ENCODE measurements around the gene AMIGO2. TPM values are rescaled to one million over a fixed set of nuclear protein-coding genes. Genes with fewer than 3 reads are reported as not detected.
"Not testable (repeated sequence)": the region's sequence is repeated elsewhere in the genome, so short reads cannot be mapped to it uniquely, and the experiment has no call there.

AMIGO2 gene
- total RNA-seq, 4 donors from 2014 or later: 4.5 to 6.7 (median 6.6) TPM

DNA sequence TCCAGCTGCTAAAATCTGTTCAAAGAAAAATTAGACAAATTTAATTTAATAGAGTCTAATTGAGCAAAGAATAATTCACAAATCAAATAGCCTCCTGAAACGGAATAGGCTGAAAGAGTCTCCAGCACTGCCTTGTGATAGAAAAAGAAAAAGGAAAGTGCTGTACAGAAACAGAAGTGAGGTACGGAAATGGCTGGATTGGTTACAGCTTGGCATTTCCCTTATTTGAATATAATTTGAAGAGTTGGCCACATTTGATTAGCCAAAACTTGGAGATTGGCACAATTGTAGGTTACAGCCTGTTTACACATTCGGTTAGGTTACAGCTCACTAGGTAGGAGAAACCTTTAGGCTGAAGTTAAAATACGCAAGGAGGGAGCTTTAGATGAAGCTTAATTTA lies 25.1 kb downstream of the AMIGO2 start:
- peaks cover 3 to 7% of the 10 kb centered on the region in 2 donors for H3K9me3 ChIP-seq
- H3K27me3 ChIP-seq: no peaks in the 10 kb centered on the region
- WGBS, 2 donors (ENCODE audit: low coverage in 1 of 2): 65 to 76% methylated on average over 4 of the region's 4 CpGs
- intact Hi-C loops (cut with DNase I; ENCODE audit: low total_unique reads): no loop called here
- H3K27ac ChIP-seq: no peak overlapping the region
- no peaks in the 10 kb centered on the region for H3K4me1 ChIP-seq
- DNase-seq: no peak
- H3K36me3 ChIP-seq: no peaks in the 10 kb centered on the region
- no peak for TF ChIP-seq POLR2AphosphoS5 (IDR thresholded peaks at IDR 0.05)
- TF ChIP-seq EP300 (IDR thresholded peaks at IDR 0.05; ENCODE audit: low read depth): no peak
- TF ChIP-seq, protein P1, sequence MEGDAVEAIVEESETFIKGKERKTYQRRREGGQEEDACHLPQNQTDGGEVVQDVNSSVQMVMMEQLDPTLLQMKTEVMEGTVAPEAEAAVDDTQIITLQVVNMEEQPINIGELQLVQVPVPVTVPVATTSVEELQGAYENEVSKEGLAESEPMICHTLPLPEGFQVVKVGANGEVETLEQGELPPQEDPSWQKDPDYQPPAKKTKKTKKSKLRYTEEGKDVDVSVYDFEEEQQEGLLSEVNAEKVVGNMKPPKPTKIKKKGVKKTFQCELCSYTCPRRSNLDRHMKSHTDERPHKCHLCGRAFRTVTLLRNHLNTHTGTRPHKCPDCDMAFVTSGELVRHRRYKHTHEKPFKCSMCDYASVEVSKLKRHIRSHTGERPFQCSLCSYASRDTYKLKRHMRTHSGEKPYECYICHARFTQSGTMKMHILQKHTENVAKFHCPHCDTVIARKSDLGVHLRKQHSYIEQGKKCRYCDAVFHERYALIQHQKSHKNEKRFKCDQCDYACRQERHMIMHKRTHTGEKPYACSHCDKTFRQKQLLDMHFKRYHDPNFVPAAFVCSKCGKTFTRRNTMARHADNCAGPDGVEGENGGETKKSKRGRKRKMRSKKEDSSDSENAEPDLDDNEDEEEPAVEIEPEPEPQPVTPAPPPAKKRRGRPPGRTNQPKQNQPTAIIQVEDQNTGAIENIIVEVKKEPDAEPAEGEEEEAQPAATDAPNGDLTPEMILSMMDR (IDR thresholded peaks at IDR 0.05): no peak
- no peak for TF ChIP-seq POLR2A (IDR thresholded peaks at IDR 0.05)
- H3K4me3 ChIP-seq: no peak overlapping the region
- in situ Hi-C loops (cut with MboI; ENCODE audit: low pct_ligation_motif_present in 1 of 4, low pct_unique_long_range_greater_than_20kb in 1 of 4, low sequenced_read_pairs in 3 of 4): no loop called here

DNA sequence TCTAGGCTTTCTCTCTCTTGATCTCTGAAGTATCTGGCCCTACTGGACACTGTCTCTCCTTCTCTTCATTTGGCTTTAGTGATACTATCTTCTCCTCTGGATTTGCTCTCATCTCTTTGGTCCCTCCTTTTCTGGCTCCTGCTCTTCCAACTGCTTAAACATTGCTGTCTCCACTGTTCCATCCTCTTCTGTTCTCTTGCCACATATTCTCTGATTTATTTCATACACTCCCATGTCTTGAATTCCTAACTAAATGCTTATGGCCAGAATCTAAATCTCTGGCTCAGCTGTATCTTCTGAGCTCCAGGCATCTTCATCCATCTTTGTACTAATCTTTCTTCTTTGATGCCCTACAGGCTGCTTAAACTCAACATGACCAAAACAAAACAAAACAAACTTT lies 25.8 kb downstream of the AMIGO2 start:
- TF ChIP-seq POLR2A (IDR thresholded peaks at IDR 0.05) (no peak), POLR2AphosphoS5 (IDR thresholded peaks at IDR 0.05) (no peak), EP300 (IDR thresholded peaks at IDR 0.05; ENCODE audit: low read depth) (no peak)
- TF ChIP-seq, protein P1 (IDR thresholded peaks at IDR 0.05): no peak
- H3K9me3 ChIP-seq: peaks cover 3 to 7% of the 10 kb centered on the region in 2 donors
- H3K4me3 ChIP-seq: no peak overlapping the region
- intact Hi-C loops (cut with DNase I; ENCODE audit: low total_unique reads): no loop called here
- DNase-seq: no peak
- in situ Hi-C loops (cut with MboI; ENCODE audit: low pct_ligation_motif_present in 1 of 4, low pct_unique_long_range_greater_than_20kb in 1 of 4, low sequenced_read_pairs in 3 of 4): no loop called here
- no peaks in the 10 kb centered on the region for H3K36me3 ChIP-seq
- no peak overlapping the region for H3K27ac ChIP-seq
- H3K27me3 ChIP-seq: no peaks in the 10 kb centered on the region
- H3K4me1 ChIP-seq: no peaks in the 10 kb centered on the region

DNA sequence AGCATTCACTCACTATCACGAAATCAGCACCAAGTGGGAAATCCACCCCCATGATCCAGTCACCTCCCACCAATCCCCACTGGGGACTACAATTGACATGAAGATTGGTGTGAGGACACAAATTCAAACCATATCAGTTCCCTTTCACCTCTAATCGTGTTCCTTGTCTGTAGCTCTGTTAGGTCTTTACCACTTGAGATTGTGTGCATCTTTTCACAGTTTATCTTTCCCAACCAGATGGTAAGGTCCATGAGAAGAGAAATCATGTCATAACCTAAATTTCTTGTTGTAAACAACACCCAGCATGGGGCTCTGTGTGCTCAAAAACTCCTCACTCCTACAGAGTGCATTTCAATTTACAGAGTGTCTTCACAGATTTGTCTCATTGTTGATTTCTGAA lies 27.5 kb downstream of the AMIGO2 start:
- Histone ChIP-seq H3K27me3 (no peaks in the 10 kb centered on the region), H3K9me3 (peaks cover 3 to 7% of the 10 kb centered on the region in 2 donors), H3K36me3 (no peaks in the 10 kb centered on the region), H3K4me1 (no peaks in the 10 kb centered on the region), H3K4me3 (no peak overlapping the region), H3K27ac (no peak overlapping the region)
- DNase-seq: no peak
- in situ Hi-C loops (cut with MboI; ENCODE audit: low pct_ligation_motif_present in 1 of 4, low pct_unique_long_range_greater_than_20kb in 1 of 4, low sequenced_read_pairs in 3 of 4) (no loop called here), intact Hi-C loops (cut with DNase I; ENCODE audit: low total_unique reads) (no loop called here)
- TF ChIP-seq POLR2AphosphoS5 (IDR thresholded peaks at IDR 0.05) (no peak), EP300 (IDR thresholded peaks at IDR 0.05; ENCODE audit: low read depth) (no peak), POLR2A (IDR thresholded peaks at IDR 0.05) (no peak)
- TF ChIP-seq, protein P1 (IDR thresholded peaks at IDR 0.05): no peak
- WGBS, 2 donors (ENCODE audit: low coverage in 1 of 2): 81 to 100% methylated on average over 2 of the region's 2 CpGs

DNA sequence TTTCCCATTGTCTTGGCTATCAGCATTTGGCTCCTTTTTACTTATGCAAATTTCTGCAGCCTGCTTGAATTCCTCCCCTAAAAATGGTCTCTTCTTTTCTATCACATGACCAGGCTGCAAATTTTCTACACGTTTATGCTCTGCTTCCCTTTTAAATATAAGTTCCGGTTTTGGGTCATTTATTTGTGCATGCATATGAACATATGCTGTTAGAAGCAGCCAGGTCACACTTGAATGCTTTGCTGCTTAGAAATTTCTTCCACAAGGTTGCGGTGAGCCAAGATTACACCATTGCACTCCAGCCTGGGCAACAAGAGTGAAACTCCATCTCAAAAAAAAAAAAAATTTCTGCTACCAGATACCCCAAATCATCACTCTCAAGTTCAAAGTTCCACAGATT lies 28.5 kb downstream of the AMIGO2 start:
- in situ Hi-C loops (cut with MboI; ENCODE audit: low pct_ligation_motif_present in 1 of 4, low pct_unique_long_range_greater_than_20kb in 1 of 4, low sequenced_read_pairs in 3 of 4); DNase-seq; H3K27me3 ChIP-seq; H3K4me1 ChIP-seq; H3K4me3 ChIP-seq; H3K9me3 ChIP-seq; H3K27ac ChIP-seq; H3K36me3 ChIP-seq; intact Hi-C loops (cut with DNase I; ENCODE audit: low total_unique reads): not testable (repeated sequence)
- WGBS, 2 donors (ENCODE audit: low coverage in 1 of 2): 83 to 85% methylated on average over 3 of the region's 3 CpGs

DNA sequence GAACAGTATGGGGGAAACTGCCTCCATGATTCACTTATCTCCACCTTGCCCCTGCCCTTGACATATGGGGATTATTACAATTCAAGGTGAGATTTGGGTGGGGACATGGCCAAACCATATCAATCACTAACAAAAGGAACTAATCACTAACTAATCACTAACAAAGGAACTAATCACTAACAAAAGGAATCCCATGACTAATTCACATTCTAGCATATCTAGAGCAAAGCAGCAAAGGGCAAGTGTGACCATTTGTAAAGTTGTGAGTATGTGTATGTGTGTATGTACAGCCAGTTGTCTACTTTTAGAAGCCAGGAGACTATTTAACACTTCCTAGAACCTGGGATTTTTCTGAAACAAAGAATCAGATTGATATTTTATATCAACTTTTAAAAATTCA lies 31.2 kb downstream of the AMIGO2 start:
- intact Hi-C loops (cut with DNase I; ENCODE audit: low total_unique reads) (no loop called here), in situ Hi-C loops (cut with MboI; ENCODE audit: low pct_ligation_motif_present in 1 of 4, low pct_unique_long_range_greater_than_20kb in 1 of 4, low sequenced_read_pairs in 3 of 4) (loop anchor here in 2 of 4 donors (25.0 kb wide), 2 partner anchors 264 to 614 kb away; no protein-coding TSS in a partner anchor)
- DNase-seq: no peak
- no peak overlapping the region for H3K4me3 ChIP-seq
- H3K27me3 ChIP-seq: no peaks in the 10 kb centered on the region
- H3K9me3 ChIP-seq: peaks cover 3 to 7% of the 10 kb centered on the region in 2 donors
- no peak overlapping the region for H3K27ac ChIP-seq
- TF ChIP-seq POLR2AphosphoS5 (IDR thresholded peaks at IDR 0.05) (no peak), EP300 (IDR thresholded peaks at IDR 0.05; ENCODE audit: low read depth) (no peak), POLR2A (IDR thresholded peaks at IDR 0.05) (no peak)
- TF ChIP-seq, protein P1 (IDR thresholded peaks at IDR 0.05): no peak
- H3K4me1 ChIP-seq: no peaks in the 10 kb centered on the region
- H3K36me3 ChIP-seq: no peaks in the 10 kb centered on the region
